Epithelial cell of alveolus of lung (primary cell): ENCODE measurements around the gene MAIP1. TPM values are rescaled to one million over a fixed set of nuclear protein-coding genes. Genes with fewer than 3 reads are reported as not detected.

Experiments
- total RNA-seq: library from RNA; depleted of rRNA; stranded (reverse); fragments of >200 nt; gene quantifications from 2 replicates; pipeline ENCODE4 v1.2.1, GENCODE V29; 2015

Gene MAIP1
- 25.7 and 49.2 TPM in 2 replicates for total RNA-seq

GRCh38 chr2:199955339-199956061, at the start of gene MAIP1, which contains the start of gene TYW5:
Gene MAIP1 (plus strand): TSS chr2:199955582. CDS start chr2:199955799, 217 bp downstream.
Gene TYW5 (minus strand): TSS chr2:199955491. CDS start chr2:199955470, 21 bp downstream.

GRCh38 chr2:199911052-199911876, 44.1 kb upstream of the MAIP1 start, which contains the start of gene C2orf69:
Gene C2orf69 (plus strand): TSS chr2:199911293. CDS start chr2:199911439, 146 bp downstream.

Other genes with a start within 250 kb of the MAIP1 start
- 0.39 TPM in 1 of 2 replicates, not detected in the other for gene FTCDNL1, start 104.4 kb upstream of the MAIP1 start, total RNA-seq
- gene C2orf69, start 44.3 kb upstream of the MAIP1 start, total RNA-seq, result 7.3 and 10.3 TPM in 2 replicates
- gene TYW5, start 91 bp upstream of the MAIP1 start, total RNA-seq, result 4.1 and 4.4 TPM in 2 replicates